HG02623 (cell line): ENCODE data around the gene PICALM.
A peak's percentile ranks its signal among the peaks of the same experiment; 100 is the strongest.

Source experiments
- ATAC-seq: cut with Tn5 transposase; IDR thresholded peaks from one replicate; pipeline ENCODE4 v1.9.1; 2021; ENCODE audit warnings: moderate library complexity; ENCODE audit not compliant: unreplicated experiment

Gene PICALM

DNA sequence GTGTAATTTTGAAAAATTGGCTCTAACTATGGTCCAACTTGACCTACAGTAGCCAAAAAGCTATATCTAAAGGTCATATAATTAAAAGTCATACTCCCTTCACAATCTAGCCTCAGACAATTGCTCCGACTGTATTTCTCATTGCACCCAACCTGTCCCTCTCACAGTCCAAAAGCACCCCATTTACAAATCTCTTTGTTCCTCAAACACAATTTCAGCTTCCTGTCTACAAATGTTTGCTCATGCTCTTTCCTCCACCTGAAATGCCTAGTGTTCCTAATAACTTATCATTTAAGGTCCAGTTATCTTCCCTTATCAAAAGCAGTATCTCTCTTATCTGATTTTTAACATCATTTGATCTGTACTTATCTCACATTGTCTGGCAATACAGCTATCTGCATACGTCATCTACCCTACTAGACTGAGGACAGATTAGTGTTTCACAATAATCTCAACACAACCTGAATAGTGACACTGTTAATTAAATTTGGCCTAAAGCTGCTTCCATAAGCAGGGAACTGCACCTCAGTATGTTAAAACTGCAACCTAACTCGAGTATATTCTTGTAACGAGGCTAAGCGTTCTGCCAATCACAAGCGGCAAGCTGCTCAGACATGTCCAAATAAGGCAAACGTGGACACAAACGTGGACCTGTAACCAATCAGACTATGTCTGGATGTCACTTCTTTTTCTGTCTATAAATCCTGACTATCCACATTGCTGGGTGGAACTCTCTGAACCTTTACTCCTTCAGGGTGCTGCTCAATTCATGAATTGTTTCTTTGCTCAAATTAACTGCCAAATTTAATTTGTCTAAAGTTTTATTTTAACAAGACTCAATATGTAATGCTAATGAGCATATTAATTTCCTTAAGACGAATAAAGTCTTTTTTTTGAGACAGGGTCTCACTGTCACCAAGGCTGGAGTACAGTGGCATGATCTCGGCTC, 15.9 kb downstream of the PICALM start:
- ATAC-seq: no peak

DNA sequence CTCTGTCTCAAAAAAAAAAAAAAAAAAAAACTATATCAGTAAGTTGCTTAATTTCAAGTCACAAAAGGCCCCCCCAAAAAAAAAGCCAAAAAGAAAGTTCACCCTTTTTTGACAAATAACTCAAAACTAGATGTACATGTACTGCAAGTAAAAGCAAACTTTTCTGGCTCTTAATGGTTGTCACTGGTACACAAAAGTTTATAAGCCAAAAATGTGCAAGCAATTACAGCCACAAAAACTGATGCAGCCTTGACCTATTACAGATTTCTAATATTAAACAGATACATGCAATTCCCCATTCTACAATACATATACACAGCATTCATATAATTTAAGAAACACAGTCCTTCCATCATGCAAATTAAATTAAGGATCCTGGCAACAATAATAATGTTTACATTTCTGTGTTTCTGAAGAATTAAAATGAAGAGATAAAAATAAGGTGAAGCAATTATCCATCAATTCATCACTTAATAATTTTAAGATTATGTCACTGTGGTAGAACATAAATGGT, 18.6 kb downstream of the PICALM start:
- no peak for ATAC-seq

DNA sequence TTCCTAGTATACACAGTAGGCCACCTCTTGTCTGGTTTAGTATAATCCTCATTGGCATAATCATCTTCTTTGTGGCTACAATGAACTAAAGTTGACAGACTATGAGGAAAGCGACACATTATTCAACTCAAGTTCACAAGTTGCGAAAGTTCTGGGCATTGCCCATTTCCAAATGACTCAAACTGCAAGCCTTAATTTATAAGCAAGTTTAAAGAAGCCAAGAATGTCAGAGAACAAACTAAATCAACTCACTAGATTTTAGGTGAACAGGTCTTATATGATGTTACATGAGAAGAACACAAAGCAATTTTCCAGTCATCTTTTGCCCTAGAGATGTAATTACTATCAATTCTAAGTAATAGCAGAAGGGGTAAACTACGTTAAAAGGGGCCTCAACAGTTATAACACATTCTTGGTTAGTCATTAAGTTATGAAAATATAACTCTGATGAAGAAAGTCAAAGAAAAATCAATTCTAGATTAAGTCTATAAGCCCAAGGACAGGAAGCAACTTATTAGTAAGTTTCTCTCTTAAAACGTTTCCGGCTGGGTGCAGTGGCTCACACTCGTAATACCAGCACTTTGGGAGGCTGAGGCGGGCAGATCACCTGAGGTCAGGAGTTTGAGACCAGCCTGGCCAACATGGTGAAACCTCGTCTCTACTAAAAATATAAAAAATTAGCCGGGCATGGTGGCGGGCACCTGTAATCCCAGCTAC, 21.5 kb downstream of the PICALM start:
- ATAC-seq: peak; percentile 45

DNA sequence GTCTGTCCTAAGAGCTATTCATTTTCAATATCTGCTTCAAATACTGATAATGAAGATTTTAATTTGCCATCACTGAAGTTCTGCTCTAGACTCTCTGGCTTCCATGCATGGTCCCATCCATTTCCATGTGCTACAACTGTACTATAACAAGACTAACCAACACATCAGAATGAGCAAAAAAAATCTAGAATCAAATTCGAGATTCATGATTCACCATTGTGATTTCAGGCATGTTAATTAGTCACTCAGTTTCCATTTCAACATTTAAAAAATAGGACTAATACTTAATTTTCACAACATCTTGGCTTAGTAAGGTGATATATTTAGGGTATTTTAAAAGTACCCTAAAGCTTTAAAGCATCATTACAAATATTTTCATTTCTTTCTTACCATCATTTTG, 22.8 kb downstream of the PICALM start:
- no peak for ATAC-seq

DNA sequence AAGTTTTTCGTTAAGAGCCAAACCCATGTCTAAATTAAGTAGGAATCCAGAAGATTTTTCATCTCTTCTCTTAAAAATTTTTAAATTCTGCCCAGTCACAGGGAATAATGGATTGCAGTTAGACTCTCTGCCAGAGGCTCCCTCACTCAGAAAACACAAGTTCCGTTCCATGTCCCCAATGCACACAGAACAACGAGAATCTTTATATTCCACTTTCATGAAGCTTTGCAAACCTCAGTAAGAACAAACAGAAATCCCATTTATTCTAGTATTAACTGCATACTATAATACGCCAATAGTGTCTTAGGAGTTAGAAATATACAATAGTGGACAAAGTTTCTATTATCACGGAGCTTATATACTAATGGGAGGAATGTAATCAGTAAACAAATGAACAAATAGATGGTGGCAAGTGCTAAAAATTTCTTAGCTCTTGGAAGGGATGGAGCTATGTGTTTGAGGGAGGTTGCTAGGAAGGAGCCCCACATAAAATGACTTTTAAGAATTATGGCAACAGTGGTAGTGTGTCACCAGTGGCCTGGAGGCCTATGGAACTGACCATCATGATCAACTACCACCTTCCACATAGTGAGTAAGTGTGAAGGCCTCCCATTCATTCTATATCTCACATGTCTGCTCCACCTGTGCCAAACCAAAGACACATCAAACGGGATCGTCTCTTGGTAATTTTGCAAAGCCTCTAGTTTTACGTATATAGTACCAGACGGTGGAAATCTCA, 24.9 kb downstream of the PICALM start:
- no peak for ATAC-seq

DNA sequence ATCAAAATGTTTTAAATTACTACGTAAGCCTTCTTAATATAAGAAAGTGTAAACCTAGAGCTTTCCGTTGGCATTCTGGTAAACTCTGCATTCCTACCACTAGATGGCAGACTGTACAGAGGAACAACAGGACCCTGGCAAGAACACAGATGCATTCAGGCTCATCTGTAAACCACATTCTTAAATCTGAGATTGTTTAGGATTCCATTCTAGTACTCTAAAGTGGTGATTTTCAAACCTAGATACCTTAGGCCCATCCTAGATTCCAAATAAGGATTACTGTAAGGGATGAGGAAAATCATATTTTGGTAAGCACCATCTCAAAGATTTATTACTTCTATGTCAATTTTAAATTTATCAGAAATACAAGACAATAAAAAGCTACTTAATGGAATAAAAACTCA, 26.9 kb downstream of the PICALM start:
- ATAC-seq: peak; percentile 70

DNA sequence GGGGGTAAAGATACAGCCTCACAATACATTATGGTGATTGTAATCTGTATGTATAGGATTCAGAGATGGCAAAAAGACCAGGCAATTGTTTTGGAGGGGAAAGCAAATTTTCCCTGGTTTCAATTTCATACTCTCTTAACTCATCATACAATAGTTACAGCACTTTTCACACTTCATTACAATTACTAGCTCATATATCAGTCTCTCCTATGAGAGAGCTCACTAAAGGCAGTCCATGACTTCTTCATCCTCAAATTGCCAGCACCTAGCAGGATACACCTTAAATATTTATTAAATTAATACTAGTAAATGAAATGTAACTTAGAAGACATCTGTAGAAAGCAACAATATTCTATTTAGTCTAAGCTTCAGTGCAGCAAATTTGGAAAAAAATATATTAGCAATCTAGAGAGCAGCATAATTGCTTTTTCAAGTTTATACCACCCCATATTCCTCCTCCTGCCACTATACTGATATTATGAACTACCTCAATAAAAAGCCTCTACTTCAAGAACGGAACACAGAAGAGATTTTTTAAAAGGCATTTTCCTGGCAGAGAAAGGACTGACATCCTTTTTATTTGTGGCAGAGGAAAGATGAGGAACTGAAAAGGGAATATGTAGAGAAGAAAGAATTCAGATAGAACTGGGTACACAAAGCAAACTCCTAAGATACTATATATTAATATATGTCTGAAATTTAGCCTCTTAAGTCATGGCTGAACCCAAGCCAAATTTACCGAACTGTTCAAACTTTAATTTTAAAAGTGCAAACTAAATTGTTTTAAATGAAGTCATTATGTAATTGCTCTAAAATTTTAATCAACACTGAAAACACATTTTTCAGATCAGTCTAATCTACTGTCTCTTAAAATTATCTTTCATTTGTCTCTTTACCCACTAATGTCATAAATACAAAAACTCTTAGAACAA, 27.7 kb downstream of the PICALM start:
- ATAC-seq: no peak

DNA sequence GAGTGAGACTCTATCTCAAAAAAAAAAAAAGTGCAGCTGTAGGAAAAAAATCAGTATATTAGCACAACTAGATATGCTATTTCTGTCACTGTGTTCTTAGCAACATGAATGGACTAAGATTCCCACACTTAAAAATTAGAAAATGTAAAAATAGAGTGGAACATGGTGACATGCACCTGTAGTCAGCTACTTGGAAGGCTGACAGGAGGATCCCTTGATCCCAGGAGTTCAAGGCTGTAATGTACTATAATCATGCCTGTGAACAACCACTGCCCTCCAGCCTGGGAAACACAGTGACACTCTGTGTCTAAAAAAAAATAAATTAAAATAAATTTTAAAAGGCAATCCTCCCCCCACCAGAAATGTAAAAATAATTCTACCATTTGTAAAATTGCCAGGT, 29.8 kb downstream of the PICALM start:
- ATAC-seq: no peak

DNA sequence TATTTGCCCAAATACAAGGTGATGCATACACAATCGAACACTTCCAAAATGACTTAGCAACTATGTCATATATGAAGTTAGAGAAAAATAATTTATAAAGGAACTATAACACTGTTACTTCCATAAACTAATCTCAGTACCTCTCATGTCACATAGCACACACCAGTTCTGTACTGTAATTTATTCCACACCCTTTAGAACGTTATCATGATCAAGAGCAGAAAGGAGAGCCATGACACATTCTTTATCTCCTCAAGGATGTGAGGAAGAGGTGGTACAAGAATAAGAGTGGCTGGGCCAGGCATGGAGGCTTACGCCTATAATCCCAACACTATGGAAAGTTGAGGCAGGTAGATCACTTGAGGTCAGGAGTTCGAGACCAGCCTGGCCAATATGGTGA, 31.1 kb downstream of the PICALM start:
- no peak for ATAC-seq

DNA sequence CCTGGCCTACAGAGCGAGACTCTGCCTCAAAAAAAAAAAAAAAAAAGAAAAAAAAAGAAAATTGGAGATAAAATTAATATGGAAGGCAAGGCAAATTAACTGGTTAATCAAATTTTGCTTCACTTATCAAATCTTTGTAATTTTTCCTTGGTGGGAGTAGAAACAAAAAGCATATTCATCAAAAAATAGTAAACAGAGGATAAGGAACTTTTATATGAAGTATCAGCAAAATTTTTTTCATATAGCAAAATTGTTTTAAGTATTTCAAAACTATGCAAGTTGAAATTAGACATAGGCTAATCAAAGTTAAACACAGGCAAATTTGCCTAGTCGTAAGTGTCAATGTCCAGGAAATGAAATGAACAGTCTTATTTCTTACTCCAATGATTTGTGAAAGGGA, 33.0 kb downstream of the PICALM start:
- ATAC-seq: no peak

DNA sequence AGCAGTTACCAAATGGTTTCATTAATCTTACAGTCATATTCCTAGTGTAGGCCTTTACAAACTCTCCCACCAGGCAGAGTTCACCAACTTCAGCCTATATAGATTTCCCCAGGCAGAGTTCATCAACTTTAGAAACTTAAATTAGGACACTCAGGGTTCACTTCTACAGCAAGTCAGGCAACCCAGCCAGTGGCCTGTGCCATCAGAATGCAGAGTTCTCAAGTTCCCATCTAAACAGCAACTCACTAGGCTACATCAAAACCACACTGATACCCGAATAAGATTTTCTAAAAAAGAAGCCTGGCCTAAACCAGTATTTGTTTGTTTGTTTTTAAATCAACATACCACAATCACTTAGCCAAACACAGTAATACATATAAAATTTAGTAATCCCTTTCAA, 33.7 kb downstream of the PICALM start:
- no peak for ATAC-seq

DNA sequence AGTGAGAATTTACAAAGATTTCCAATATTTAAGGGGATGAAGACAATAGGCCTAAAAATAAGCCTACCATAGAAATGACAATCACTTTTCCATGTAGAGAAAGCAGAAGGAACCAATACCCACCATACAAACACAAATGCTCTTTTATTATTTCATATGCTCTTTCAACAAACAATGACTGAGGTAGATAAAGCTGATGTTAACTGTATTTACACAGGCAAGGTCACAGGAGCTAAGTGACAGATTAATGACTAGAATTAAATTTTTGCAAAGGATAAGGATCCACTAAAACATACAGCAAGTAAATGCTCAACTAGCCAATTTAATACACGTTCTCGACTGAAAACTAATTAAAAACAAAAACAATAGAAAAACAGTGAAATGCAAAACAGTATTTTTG, 34.2 kb downstream of the PICALM start:
- ATAC-seq: no peak

DNA sequence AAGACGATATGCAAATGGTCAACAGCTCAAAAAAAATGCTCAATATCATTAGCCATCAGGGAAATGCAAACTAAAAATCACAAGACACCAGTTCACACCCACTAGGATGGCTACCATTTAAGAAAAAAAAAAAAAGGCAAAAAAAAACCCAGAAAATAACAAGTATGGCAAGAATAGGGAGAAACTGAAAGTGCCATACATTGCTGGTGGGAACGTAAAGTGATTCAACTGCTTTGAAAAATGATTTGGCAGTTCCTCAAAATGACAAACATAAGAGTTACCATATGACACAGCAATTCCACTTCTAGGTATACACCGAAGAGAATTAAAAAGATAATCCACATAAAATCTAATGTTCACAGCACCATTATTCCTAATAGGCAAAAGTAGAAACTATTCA, 47.5 kb downstream of the PICALM start:
- ATAC-seq: peak; percentile 57

DNA sequence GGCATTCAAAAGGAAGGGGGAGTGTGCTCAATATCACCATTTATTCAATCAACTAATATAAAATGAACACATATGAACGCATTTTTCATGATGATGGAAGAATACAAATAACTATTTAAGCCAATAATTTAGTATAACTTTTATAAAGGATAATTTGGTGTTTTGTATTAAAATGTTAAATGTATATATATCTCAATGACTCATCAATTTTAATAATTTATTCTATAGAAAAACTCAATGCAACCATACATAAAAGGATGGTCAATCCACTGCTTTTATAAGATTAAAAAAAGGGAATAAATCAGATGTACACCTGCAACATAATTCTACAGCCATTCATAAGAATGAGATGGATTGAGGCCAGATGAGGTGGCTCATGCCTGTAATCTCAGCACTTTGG, 50.6 kb downstream of the PICALM start:
- no peak for ATAC-seq

DNA sequence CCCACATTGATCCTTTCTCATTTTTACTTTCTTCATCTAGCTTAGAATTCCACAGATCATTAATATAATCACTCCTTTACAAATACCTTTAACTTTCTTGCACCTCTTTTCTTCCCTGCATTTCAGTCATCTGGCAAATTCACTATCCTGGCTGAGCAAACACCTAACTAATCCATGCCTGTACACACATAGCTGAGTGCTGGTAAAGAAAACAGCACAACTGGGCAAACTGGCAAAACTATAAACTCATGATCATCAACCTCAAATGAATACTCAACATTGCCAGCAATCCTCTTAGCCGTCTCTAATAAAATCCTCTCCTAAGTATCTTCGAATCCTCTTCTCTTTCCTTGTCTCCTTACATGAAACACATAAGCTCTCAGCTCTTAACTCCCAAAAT, 52.4 kb downstream of the PICALM start:
- ATAC-seq: no peak

DNA sequence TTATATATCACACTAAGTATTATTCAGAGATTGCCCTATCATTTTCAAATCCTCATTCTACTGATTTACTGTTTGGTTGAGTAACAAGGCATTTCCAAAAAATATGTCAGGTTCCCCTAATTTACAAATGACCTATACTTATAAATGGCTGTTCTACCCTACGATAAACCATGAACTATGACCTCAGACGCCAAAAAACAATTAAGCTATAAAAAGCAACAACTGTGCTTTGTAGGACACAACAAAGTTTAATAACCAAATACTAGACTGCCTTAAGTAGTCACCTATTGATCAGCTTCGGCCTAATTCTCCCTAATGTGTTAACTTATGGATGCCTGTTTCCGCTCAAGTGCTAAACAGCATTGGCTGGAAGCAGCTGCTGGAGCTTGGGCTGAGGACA, 53.2 kb downstream of the PICALM start:
- ATAC-seq: no peak

DNA sequence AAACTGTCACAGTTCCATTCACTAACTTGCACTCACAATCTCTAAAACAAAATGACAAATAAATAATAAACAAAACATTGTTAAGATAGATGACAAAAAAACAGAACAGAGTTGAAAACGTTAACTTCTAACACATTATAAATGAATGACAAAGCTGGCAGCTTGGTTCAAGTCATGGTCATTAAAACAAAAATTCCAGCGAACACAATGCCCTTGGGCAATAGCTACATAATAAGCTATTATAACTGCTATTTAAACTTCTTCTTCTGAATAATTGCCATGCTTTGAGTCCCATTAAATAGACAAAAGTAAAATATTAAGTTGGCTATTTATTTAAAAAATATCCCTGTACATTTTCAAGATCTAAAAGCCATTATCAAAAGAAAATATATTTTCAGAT, 54.7 kb downstream of the PICALM start:
- no peak for ATAC-seq

DNA sequence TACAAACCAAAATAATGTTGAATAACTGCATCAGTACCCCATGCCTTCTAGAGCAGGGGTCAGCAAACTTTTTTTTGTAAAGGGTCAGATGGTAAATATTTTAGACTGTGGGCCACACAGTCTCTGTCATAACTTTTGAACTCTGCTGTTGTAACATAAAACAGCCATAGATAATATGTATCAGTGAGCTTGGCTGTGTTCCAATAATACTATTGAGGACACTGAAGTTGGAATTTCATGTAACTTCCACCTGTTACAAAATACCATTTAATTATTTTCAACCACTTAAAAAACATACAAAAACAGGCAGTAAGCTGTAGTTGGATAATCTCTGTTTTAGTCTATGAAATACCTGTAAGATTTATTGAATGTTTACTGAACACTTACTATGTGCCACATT, 55.2 kb downstream of the PICALM start:
- no peak for ATAC-seq

DNA sequence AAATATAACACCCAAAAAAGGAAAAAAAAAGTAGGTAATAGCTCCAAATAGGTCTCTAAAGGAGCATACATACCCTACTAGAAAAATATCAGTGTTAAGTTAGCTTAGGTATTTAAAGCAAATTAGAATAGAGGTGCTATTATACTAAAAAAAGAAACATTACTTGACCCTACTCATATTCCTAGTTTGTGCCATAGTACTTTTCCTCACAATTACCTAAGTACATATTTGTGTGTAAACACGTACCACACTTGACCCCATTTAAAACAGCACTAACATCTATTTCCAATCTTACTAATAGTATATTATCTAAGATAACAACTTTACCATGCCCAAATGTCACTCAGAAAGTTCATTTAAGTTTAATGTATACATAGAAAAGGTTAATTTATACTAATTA, 57.7 kb downstream of the PICALM start:
- no peak for ATAC-seq

DNA sequence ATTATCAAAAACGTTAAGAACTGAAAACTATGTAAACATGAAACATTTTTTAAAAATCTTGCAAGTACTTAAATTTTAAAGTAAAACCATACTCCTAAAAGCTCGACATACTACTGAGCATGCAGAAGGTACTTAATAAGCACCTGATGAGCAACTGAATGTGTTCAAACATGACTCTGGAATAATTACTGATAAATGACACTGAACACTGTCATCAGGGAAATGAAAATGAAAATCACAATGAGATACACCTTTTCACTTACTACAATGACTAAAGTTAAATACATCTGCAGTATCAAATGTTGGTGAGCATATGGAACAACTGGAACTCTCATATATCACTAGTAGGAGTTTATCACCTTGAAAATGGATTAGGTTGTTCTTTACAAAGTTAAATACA, 65.2 kb downstream of the PICALM start:
- ATAC-seq: no peak
